Measurements from ENCODE around the gene FAM43B.
"Not testable (repeated sequence)": the region's sequence is repeated elsewhere in the genome, so short reads cannot be mapped to it uniquely, and the experiment has no call there.

Gene FAM43B, protein sequence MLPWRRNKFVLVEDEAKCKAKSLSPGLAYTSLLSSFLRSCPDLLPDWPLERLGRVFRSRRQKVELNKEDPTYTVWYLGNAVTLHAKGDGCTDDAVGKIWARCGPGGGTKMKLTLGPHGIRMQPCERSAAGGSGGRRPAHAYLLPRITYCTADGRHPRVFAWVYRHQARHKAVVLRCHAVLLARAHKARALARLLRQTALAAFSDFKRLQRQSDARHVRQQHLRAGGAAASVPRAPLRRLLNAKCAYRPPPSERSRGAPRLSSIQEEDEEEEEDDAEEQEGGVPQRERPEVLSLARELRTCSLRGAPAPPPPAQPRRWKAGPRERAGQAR
- 0 to 1.3 (median 0) reads per million in 17 experiments for total RNA-seq

DNA sequence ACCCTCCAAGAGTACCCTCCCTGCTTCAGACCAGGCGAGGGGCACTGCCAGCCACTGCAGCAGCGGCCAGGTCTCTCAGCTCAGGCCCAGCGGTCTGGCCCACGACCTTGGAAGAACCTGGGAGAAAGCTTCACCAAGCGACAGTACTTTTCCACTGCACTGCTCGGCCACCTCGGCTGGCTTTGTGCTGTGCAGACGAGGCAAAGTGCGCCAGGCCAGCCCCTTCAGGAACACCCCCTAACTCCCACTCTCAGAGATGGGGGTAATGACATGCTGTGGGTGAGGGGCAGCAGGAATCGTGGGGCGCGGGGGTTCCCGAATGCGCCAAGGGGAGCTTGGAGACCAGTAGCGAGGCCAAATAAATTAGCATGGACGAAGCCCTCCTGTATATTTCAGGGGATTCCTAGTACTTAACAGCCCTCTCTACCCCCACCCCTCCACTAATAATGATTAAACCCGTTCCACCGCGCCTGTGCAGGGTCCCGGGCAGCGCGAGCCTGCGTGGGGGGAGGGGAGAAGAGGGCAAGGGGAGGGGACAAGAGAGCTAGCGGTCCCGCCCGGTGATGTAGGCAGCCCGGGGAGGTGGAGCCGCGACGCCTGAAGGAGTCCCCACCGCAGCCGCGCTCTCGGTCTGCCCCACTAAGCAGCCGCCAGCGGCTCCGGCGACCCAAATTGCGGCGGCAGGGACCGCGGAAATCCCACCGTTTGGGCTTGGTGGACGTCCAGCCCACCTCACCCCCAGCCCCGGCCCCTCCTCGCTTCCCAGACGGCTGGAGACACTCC is at the start of gene FAM43B:
TSS of gene FAM43B (plus strand) at position 629 of the 783 bp plus-strand sequence. CDS start 401 bp downstream, outside the sequence.
- DNase-seq: no peak

GRCh38 chr1:20505488-20505887 is 46.9 kb upstream of the FAM43B start:
- no peak for DNase-seq

DNA sequence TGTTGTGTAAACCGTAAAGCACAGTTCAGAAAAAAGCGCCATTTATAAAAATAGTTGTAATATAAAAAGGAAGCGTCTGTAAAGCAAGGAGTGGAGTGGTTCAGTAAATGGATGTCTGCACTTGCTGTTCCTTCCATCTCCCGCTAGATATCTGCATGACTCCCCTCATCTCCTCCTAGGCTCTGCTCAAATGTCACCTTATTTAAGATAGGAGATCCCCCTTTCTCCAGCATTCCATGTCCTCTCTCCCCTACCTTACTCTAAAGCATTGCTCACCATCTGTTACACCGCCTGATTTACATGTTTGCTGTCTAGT is 45.2 kb upstream of the FAM43B start:
- no peak for DNase-seq

GRCh38 chr1:20507564-20508410 is 44.6 kb upstream of the FAM43B start, which contains the start of gene MUL1:
MUL1 (minus strand) TSS chr1:20508151; CDS start chr1:20508024, 127 bp downstream.
- peak; percentile 94 to 97 (median 95) for DNase-seq

- no peak for DNase-seq
Observed at GRCh38 chr1:20508411-20508771, 44.0 kb upstream of the FAM43B start.

- no peak for DNase-seq
Observed at GRCh38 chr1:20511518-20512428, 40.6 kb upstream of the FAM43B start.

GRCh38 chr1:20519609-20520262 is 32.6 kb upstream of the FAM43B start:
- DNase-seq: not testable (repeated sequence)

DNA sequence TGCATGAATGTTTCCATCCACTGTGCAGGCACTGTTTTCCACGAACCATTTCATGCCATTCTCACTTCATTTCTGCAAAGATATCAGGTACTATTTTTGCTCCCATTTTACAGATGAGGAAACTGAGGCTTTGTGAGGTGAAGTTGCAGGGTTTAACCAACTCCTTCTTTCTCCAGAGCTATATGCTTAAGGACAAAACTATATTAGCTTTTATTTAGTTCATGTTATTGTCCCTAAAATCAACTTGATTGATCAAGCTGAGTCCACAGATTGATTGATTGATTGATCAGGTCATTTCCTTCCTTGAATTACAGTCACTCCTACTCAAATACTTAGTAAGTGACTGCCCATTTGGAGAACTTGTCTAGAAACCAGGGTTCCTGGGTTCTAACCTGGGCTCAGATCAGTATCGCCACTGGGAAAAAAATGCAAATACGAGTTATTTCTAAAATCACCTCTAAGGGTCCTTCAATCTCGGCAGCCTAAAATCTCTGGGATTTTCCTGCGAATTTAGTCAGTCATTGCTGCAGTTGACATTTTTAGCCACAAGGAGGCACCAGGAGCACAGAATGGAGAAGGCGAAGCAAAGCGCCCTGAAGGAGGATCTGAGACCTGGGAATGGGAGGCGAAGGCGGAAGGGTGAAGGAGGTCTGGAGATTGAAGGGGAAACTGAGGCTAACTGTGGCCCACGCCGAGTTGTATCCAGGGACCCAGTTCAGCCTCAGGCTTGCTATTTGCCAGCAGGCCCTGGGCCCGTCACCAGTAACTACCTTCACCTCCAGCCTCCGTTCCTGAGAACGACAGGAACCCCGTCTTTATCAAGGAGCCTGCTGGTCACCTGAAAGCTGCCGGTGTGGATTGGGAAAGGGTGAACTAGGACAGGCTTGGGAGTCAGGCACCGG is 30.2 kb upstream of the FAM43B start:
- peak; percentile 80 to 89 (median 87) for DNase-seq

GRCh38 chr1:20526267-20526666 is 26.1 kb upstream of the FAM43B start:
- DNase-seq: no peak

- DNase-seq: no peak
Observed at GRCh38 chr1:20528221-20528620, 24.2 kb upstream of the FAM43B start.

DNA sequence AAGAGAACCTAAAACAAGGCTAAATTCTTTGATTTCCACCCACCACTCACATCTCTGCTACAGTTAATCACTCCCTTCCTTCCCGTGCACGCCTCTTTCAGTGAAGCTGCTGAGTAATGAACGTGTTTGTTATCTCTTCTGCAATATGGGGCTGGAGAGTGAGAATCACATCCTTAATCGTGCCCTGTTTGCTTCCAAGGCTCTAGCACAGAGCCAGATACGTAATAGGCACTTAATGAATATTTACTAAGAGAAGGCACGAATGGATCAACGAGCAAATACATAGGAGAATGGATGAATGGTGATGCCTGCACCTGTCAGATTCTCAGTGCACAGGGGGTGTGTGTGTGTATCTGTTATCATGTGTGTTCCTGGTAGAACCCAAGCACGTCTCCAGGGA is 22.1 kb upstream of the FAM43B start:
- DNase-seq: no peak

DNA sequence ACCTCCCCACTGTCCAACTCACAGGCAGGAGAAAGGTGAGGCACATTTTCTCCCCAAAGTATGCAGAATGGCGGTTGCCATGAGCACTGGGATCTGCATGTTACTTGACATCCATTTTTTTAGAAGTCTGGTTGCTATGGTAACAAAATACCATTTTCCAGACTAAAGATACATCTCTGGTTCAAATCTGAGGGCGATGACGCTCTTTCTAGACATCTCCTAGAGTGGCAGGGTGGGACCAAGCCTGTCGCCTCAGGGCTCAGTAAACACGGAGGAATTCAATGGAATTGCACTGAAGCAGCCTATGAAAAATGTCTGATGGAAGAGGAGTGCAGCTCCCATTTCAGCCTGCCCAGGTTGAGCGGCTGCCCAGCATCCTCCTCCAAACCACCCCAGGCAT is 21.5 kb upstream of the FAM43B start:
- no peak for DNase-seq

GRCh38 chr1:20533635-20534034 is 18.7 kb upstream of the FAM43B start:
- DNase-seq: no peak

DNA sequence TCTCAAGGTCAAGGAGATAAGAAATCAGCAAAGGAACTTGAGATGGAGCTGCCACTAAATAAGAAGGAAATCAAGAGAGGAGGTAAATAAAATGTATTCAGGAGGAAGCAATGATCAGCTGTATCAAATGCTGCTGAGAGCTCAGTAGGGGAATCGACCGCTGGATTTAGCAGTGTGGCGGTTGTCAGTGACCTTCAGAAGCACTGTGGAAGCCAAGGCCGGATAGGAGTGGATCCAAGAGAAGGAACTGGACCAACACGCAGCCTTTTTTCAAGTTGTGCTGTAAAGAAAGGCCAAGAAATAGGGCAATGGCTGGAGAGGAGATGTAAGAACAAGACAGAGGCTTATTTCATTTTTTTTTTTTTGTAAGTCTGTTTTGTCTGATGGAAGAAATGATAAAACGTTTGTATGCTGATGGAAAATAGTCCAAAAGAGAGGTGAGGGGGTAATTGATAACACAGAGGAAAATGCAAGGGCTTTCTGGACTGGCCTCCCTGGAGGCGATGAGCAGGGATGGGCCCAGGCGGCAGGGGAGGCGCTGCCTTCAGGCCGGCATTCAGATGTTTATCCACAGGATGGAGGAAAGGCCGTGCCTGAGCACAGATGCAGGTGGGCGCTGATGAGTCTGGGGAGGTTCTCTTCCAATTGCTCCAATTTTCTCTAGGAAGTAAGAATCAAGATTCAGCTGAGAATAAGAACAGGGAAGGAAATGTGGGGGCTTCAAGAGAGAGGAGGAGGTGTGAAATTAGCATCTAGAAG is 17.5 kb upstream of the FAM43B start:
- DNase-seq: no peak

GRCh38 chr1:20538227-20538626 is 14.1 kb upstream of the FAM43B start:
- no peak for DNase-seq

- DNase-seq: no peak
Observed at GRCh38 chr1:20538760-20539551, 13.4 kb upstream of the FAM43B start.

GRCh38 chr1:20540281-20540680 is 12.1 kb upstream of the FAM43B start:
- no peak for DNase-seq

GRCh38 chr1:20546637-20547036 is 5.7 kb upstream of the FAM43B start:
- DNase-seq: no peak

GRCh38 chr1:20551161-20551560 is 1.2 kb upstream of the FAM43B start:
- DNase-seq: no peak
